DOHH2 (cell line): Measurements from ENCODE around the gene TEX52.

Experiments
- H3F3A ChIP-seq: fragments of 200-600 bp; sonication (generic), shearing (Covaris generic); 2 replicates; pipeline ENCODE4 v1.6.0; 2016; ENCODE audit warnings: antibody characterized with exemption, mild to moderate bottlenecking; ENCODE audit not compliant: control insufficient read depth, insufficient read depth
- H3K27ac ChIP-seq: fragments of 200-600 bp; sonication (generic); 2 replicates; pipeline ENCODE4 v1.5.1; 2014; ENCODE audit warnings: low read depth, mild to moderate bottlenecking, low read length, moderate library complexity
- H3K27me3 ChIP-seq: fragments of 200-600 bp; sonication (generic); 2 replicates; pipeline ENCODE4 v1.6.1; 2014; ENCODE audit warnings: mild to moderate bottlenecking, low read length, mixed read lengths; ENCODE audit not compliant: control insufficient read depth
- H3K36me3 ChIP-seq: fragments of 200-600 bp; sonication (generic); 2 replicates; pipeline ENCODE4 v1.6.1; 2014; ENCODE audit warnings: mild to moderate bottlenecking, low read length, moderate library complexity, mixed read lengths; ENCODE audit not compliant: control insufficient read depth
- H3K4me1 ChIP-seq: fragments of 200-600 bp; sonication (generic); 2 replicates; pipeline ENCODE4 v1.6.1; 2014; ENCODE audit warnings: mild to moderate bottlenecking, low read length, mixed read lengths; ENCODE audit not compliant: control insufficient read depth
- H3K4me2 ChIP-seq: fragments of 200-600 bp; sonication (generic); 2 replicates; pipeline ENCODE4 v1.6.0; 2014; ENCODE audit warnings: mild to moderate bottlenecking, low read length, moderate library complexity
- H3K4me3 ChIP-seq: fragments of 200-600 bp; sonication (generic); 2 replicates; pipeline ENCODE4 v1.5.1; 2014; ENCODE audit warnings: mild to moderate bottlenecking, low read length, mixed read lengths
- H3K79me2 ChIP-seq: fragments of 200-600 bp; sonication (generic); 2 replicates; pipeline ENCODE4 v1.6.1; 2014; ENCODE audit warnings: mild to moderate bottlenecking, low read length, mixed read lengths; ENCODE audit not compliant: control insufficient read depth
- H3K9me2 ChIP-seq: fragments of 200-600 bp; sonication (generic); replicated peaks from 2 replicates; pipeline ENCODE4 v1.6.1; 2014; ENCODE audit warnings: mild to moderate bottlenecking, low read length, mixed read lengths; ENCODE audit not compliant: control insufficient read depth
- H3K9me3 ChIP-seq: fragments of 200-600 bp; sonication (generic); 2 replicates; pipeline ENCODE4 v1.6.1; 2014; ENCODE audit warnings: antibody characterized with exemption, low read length, mixed read lengths; ENCODE audit not compliant: control insufficient read depth, insufficient read depth
- H4K20me1 ChIP-seq: fragments of 200-600 bp; sonication (generic); 2 replicates; pipeline ENCODE4 v1.6.0; 2014; ENCODE audit warnings: low read depth, mild to moderate bottlenecking, antibody characterized with exemption, low read length, moderate library complexity; ENCODE audit not compliant: control insufficient read depth, insufficient read depth
- EZH2phosphoT487 ChIP-seq: fragments of 200-600 bp; sonication (generic); IDR thresholded peaks from 2 replicates; pipeline ENCODE4 v1.6.1; 2017; ENCODE audit warnings: borderline replicate concordance, mild to moderate bottlenecking, antibody characterized with exemption, low read length, moderate library complexity, mixed read lengths
- TF ChIP-seq, protein P1 (sequence below): fragments of 200-600 bp; sonication (generic); IDR thresholded peaks from one replicate; pipeline ENCODE4 v1.5.1; 2014; ENCODE audit warnings: antibody characterized with exemption, mild to moderate bottlenecking, low read depth, low read length; ENCODE audit not compliant: poor library complexity, severe bottlenecking

Gene TEX52

DNA sequence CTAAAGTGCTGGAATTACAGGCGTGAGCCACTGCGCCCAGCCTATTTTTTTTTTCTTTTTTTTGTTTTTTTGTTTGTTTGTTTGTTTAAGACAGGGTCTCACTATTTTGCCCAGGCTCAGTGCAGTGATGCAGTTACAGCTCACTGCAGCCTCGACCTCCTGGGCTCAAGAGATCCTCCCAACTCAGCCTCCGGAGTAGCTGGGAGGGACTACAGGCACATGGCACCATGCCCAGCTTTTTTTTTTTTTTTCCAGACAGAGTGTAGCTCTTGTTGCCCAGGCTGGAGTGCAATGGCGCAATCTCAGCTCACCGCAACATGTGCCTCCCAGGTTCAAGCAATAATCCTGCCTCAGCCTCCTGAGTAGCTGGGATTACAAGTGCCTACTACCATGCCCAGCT lies 50.1 kb downstream of the TEX52 start:
- TF ChIP-seq EZH2phosphoT487 = no peak
- TF ChIP-seq, protein P1, sequence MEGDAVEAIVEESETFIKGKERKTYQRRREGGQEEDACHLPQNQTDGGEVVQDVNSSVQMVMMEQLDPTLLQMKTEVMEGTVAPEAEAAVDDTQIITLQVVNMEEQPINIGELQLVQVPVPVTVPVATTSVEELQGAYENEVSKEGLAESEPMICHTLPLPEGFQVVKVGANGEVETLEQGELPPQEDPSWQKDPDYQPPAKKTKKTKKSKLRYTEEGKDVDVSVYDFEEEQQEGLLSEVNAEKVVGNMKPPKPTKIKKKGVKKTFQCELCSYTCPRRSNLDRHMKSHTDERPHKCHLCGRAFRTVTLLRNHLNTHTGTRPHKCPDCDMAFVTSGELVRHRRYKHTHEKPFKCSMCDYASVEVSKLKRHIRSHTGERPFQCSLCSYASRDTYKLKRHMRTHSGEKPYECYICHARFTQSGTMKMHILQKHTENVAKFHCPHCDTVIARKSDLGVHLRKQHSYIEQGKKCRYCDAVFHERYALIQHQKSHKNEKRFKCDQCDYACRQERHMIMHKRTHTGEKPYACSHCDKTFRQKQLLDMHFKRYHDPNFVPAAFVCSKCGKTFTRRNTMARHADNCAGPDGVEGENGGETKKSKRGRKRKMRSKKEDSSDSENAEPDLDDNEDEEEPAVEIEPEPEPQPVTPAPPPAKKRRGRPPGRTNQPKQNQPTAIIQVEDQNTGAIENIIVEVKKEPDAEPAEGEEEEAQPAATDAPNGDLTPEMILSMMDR = no peak
- Histone ChIP-seq H3K9me3 (no peaks in the 10 kb centered on the region), H4K20me1 (no peaks in the 10 kb centered on the region), H3K4me2 (no peak overlapping the region), H3K4me1 (peaks cover 3% of the 10 kb centered on the region), H3K79me2 (peaks cover 3% of the 10 kb centered on the region), H3K9me2 (no peaks in the 10 kb centered on the region), H3K4me3 (no peak overlapping the region), H3K36me3 (peaks cover 55% of the 10 kb centered on the region), H3K27ac (no peak overlapping the region), H3F3A (peaks cover 25% of the 10 kb centered on the region), H3K27me3 (no peaks in the 10 kb centered on the region)

DNA sequence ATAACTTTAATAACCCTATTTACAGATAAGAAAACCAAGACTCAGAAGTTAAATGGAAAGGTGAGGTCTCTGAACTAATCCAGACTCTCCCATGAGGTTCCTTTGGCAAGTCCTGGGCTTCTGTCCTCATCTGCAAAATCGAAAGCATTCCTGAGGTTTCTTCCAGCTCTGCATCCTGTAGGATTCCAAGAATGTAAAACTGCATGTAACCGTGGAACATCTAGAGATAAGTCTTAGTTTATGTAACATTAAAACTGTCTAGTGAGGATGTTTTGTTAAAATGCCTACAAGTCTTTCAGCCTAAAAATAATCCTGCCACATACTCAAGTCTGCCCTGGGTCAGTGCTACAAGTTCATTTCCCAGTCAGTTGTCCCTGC lies 51.7 kb downstream of the TEX52 start:
- no peak overlapping the region for H3K4me3 ChIP-seq
- no peaks in the 10 kb centered on the region for H3K9me3 ChIP-seq
- H3K36me3 ChIP-seq = peaks cover 70% of the 10 kb centered on the region
- peaks cover 29% of the 10 kb centered on the region for H3F3A ChIP-seq
- no peak overlapping the region for H3K4me2 ChIP-seq
- no peaks in the 10 kb centered on the region for H3K79me2 ChIP-seq
- no peaks in the 10 kb centered on the region for H3K4me1 ChIP-seq
- no peaks in the 10 kb centered on the region for H3K27me3 ChIP-seq
- H4K20me1 ChIP-seq = no peaks in the 10 kb centered on the region
- no peaks in the 10 kb centered on the region for H3K9me2 ChIP-seq
- no peak overlapping the region for H3K27ac ChIP-seq
- TF ChIP-seq, protein P1 = no peak
- no peak for TF ChIP-seq EZH2phosphoT487

DNA sequence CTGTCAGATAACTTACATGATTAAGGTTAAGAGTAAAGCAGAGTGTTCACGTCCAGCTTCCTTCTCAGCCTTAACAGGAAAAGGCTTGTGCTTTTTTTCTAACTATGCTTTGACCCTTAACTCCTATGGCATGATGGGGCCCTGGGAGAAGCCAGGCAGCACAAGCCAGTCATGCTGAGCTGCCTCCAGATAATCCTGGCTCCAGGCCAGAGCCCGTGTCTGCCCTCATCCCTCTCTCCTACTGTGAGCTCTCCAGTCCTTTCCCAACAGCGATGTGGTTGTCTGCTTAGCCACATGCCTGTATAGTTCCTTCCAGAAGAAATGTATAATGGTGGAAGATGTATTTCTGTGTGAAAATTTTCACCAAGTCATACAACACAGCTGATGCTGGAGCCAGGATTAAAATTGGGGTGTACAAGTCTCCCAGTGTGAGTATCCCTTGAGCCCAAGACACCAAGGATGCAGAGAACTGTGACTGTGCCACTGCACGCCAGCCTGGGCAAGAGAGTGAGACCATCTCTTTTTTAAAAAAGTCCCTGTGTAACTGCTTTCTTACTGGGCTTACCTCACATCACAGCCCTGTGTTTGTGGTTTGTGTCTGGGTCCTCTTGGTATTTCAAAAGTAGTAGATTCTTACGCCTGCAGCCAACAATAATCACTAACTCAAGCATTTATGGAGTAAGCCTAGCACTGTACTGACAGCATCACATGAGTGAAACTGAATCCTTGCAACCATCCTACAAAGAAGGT lies 52.3 kb downstream of the TEX52 start:
- Histone ChIP-seq H3K4me2 (no peak overlapping the region), H3K9me3 (no peaks in the 10 kb centered on the region), H4K20me1 (no peaks in the 10 kb centered on the region), H3K9me2 (no peaks in the 10 kb centered on the region), H3K27me3 (no peaks in the 10 kb centered on the region), H3K36me3 (peaks cover 76% of the 10 kb centered on the region), H3K4me3 (no peak overlapping the region), H3K4me1 (no peaks in the 10 kb centered on the region), H3K79me2 (peaks cover 3% of the 10 kb centered on the region), H3K27ac (no peak overlapping the region), H3F3A (peaks cover 29% of the 10 kb centered on the region)
- TF ChIP-seq, protein P1 = no peak
- no peak for TF ChIP-seq EZH2phosphoT487
